Measurements from ENCODE around the gene MAZ.

The MAZ gene

DNA sequence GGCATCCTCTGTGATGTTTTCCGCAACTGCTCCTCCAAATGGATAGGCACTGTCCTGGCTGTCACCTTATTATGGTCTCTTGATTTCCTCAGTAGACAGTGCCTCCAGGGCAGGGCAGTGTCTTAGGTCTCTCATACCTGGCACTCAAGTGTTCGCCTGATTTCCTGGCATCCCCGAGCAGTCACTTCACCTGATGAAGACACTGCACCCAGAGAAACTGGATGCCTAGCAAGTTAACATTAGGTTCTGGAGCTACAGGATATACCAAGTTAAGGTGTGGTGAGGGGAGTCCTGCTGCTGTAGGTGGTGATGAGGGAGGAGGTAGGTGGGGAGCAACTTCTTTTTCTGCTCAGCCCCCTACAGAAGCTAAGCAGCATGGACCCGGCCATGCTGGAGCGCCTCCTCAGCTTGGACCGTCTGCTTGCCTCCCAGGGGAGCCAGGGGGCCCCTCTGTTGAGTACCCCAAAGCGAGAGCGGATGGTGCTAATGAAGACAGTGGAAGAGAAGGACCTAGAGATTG lies 3.9 kb upstream of the MAZ start:
- no peak overlapping the region for H3K27ac ChIP-seq
- no peak for DNase-seq (ENCODE audit: low spot score)
- no peak overlapping the region for H3K4me3 ChIP-seq
- TF ChIP-seq, protein P1, sequence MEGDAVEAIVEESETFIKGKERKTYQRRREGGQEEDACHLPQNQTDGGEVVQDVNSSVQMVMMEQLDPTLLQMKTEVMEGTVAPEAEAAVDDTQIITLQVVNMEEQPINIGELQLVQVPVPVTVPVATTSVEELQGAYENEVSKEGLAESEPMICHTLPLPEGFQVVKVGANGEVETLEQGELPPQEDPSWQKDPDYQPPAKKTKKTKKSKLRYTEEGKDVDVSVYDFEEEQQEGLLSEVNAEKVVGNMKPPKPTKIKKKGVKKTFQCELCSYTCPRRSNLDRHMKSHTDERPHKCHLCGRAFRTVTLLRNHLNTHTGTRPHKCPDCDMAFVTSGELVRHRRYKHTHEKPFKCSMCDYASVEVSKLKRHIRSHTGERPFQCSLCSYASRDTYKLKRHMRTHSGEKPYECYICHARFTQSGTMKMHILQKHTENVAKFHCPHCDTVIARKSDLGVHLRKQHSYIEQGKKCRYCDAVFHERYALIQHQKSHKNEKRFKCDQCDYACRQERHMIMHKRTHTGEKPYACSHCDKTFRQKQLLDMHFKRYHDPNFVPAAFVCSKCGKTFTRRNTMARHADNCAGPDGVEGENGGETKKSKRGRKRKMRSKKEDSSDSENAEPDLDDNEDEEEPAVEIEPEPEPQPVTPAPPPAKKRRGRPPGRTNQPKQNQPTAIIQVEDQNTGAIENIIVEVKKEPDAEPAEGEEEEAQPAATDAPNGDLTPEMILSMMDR (IDR thresholded peaks at IDR 0.05), result no peak

DNA sequence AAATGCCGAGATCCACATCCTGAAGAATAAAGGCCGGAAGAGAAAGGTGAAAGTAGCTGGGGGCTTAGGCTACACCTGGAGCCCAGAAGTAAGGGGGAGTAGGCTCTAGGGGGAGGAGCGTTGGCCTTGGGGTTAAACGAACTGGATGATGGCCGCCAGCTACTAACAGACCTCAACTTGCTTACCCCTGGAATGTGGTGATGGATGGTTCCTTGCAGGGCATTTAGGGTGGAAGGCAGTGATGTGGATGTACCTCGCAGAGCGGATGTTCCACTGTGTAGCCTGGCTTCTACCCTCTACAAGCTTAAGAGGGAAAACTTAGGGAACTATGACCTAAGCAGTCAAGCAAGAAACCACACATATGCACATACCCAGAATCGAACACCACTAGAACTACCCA lies 2.3 kb upstream of the MAZ start:
- no peak for DNase-seq (ENCODE audit: low spot score)
- Histone ChIP-seq H3K4me3 (peak overlapping the region; percentile 80), H3K27ac (peak overlapping the region; percentile 95 to 98)
- TF ChIP-seq, protein P1 (IDR thresholded peaks at IDR 0.05), result no peak

DNA sequence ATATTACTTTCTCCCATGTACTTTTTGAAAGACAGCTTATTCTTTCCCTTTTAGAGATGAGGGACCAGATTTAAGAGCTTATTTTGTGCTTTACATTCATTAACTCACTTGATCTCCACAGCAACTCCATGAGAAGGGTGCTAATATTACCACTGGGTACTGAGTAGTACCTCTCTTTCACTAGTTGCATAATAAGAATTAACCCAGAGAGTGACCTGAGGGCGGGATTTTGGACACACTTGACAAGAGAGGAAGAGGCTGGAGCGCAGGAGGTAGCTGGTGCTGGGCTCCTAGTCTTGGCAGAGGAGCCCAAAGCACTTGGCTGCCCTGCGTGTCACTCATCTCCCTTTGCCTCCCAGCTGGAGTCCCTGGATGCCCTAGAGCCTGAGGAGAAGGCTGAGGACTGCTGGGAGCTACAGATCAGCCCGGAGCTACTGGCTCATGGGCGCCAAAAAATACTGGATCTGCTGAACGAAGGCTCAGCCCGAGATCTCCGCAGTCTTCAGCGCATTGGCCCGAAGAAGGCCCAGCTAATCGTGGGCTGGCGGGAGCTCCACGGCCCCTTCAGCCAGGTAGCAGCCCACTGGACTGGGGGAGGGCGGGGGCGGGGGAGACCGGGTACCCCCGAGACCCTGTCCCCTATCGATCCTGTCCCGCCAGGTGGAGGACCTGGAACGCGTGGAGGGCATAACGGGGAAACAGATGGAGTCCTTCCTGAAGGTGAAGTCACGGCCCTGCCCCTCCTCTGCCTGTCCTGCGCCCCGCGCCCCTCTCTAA lies 1.7 kb upstream of the MAZ start:
- TF ChIP-seq, protein P1 (IDR thresholded peaks at IDR 0.05), result no peak
- H3K4me3 ChIP-seq, result peak overlapping the region; percentile 80
- H3K27ac ChIP-seq, result peak overlapping the region; percentile 95 to 98
- DNase-seq (ENCODE audit: low spot score), result peak; percentile 81

GRCh38 chr16:29805232-29806098 lies 864 bp upstream of the MAZ start:
- peak overlapping the region; percentile 95 to 98 for H3K27ac ChIP-seq
- DNase-seq (ENCODE audit: low spot score), result peak; percentile 99
- peak overlapping the region; percentile 80 for H3K4me3 ChIP-seq
- TF ChIP-seq, protein P1 (IDR thresholded peaks at IDR 0.05), result no peak

DNA sequence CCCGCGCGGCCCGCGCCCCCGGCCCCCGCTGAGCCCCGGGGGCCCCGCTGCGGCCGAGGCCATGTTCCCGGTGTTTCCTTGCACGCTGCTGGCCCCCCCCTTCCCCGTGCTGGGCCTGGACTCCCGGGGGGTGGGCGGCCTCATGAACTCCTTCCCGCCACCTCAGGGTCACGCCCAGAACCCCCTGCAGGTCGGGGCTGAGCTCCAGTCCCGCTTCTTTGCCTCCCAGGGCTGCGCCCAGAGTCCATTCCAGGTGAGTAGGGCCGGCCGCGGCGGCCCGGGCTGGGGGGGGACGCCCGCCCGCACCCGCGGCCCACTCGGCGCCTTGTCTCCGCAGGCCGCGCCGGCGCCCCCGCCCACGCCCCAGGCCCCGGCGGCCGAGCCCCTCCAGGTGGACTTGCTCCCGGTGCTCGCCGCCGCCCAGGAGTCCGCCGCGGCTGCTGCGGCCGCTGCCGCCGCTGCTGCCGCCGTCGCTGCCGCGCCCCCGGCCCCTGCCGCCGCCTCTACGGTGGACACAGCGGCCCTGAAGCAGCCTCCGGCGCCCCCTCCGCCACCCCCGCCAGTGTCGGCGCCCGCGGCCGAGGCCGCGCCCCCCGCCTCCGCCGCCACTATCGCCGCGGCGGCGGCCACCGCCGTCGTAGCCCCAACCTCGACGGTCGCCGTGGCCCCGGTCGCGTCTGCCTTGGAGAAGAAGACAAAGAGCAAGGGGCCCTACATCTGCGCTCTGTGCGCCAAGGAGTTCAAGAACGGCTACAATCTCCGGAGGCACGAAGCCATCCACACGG lies 504 bp downstream of the MAZ start:
- TF ChIP-seq, protein P1 (IDR thresholded peaks at IDR 0.05), result no peak
- peak; percentile 84 for DNase-seq (ENCODE audit: low spot score)

DNA sequence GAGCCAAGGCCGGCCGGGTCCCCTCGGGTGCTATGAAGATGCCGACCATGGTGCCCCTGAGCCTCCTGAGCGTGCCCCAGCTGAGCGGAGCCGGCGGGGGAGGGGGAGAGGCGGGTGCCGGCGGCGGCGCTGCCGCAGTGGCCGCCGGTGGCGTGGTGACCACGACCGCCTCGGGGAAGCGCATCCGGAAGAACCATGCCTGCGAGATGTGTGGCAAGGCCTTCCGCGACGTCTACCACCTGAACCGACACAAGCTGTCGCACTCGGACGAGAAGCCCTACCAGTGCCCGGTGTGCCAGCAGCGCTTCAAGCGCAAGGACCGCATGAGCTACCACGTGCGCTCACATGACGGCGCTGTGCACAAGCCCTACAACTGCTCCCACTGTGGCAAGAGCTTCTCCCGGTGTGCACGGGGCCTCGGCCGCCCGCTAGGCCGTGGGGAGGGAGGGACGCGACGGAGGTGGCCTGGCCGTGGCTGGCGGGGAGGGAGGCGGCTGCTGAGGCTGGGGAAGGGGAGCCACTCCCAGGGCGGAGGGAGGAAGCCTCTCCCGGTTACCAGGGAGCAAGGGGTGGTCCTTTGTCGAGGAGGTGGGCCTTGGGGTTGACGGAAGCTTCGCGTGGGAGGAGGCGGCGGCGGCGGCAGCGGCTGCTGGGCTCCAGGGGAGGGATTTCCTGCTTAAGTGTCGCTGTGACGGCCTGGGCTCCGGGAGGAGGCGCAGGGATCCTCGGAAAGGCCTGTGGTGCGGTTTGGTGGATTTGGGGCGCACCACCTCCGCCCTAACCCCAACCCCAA lies 1.3 kb downstream of the MAZ start:
- Histone ChIP-seq H3K27ac (peak overlapping the region; percentile 95 to 98), H3K4me3 (peak overlapping the region; percentile 80)
- peak; percentile 94 for DNase-seq (ENCODE audit: low spot score)
- TF ChIP-seq, protein P1 (IDR thresholded peaks at IDR 0.05), result no peak

More for the DNA sequence above, 504 bp downstream of the MAZ start:
- Histone ChIP-seq H3K4me3 (peak overlapping the region; percentile 80), H3K27ac (peak overlapping the region; percentile 95 to 98)
